ENCODE data around the gene PAIP2.

The PAIP2 gene

DNA sequence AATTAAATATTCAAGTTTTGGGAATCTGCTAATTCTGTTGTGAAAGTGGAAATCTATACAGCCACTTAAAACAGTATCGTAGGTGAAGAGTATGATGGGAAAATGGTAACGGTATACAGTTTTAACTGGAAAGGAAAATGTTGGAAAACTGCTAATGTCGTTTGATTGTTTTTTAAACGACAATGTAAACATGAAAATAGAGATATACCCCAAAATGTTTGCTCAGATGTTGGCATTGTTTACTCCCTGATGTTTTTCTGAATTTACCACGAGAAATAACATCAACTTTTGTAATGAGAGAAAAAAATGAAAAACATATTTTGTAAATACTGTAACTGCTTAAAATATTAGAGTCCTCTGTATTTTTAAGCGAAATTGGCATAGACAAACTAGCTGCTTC, 45.5 kb upstream of the PAIP2 start:
- DNase-seq: no peak
- H3K27me3 ChIP-seq: no peaks in the 10 kb centered on the region
- H3K4me3 ChIP-seq (ENCODE audit: low read depth, low read length): no peak overlapping the region
- H3K4me1 ChIP-seq: no peaks in the 10 kb centered on the region
- no peak for TF ChIP-seq CTCF (IDR thresholded peaks at IDR 0.05; ENCODE audit: low read depth, low read length)
- peaks cover 21% of the 10 kb centered on the region for H3K36me3 ChIP-seq
- H3K9me3 ChIP-seq: no peaks in the 10 kb centered on the region

- no peak overlapping the region for H3K4me3 ChIP-seq (ENCODE audit: low read depth, low read length)
These were observed 44.8 kb upstream of the PAIP2 start for GRCh38 chr5:139296862-139297326.

GRCh38 chr5:139297439-139298133, 44.1 kb upstream of the PAIP2 start:
- Histone ChIP-seq H3K36me3 (peaks cover 30% of the 10 kb centered on the region), H3K4me1 (no peaks in the 10 kb centered on the region; the same call in 1 of the 2 replicates), H3K9me3 (no peaks in the 10 kb centered on the region), H3K27me3 (no peaks in the 10 kb centered on the region), H3K4me3 (ENCODE audit: low read depth, low read length) (no peak overlapping the region)
- no peak for TF ChIP-seq CTCF (IDR thresholded peaks at IDR 0.05; ENCODE audit: low read depth, low read length)
- DNase-seq: no peak

More at GRCh38 chr5:139296862-139297326, 44.8 kb upstream of the PAIP2 start:
- TF ChIP-seq CTCF (IDR thresholded peaks at IDR 0.05; ENCODE audit: low read depth, low read length): no peak
- H3K27me3 ChIP-seq: no peaks in the 10 kb centered on the region
- peaks cover 27% of the 10 kb centered on the region for H3K36me3 ChIP-seq
- no peak for DNase-seq
- H3K9me3 ChIP-seq: no peaks in the 10 kb centered on the region
- no peaks in the 10 kb centered on the region for H3K4me1 ChIP-seq

- Histone ChIP-seq H3K4me1 (peaks cover 2% of the 10 kb centered on the region), H3K36me3 (peaks cover 30% of the 10 kb centered on the region)
- TF ChIP-seq CTCF (IDR thresholded peaks at IDR 0.05; ENCODE audit: low read depth, low read length): no peak
These were observed 43.4 kb upstream of the PAIP2 start for GRCh38 chr5:139298242-139298641.

GRCh38 chr5:139299486-139299885, 42.2 kb upstream of the PAIP2 start:
- no peak for TF ChIP-seq CTCF (IDR thresholded peaks at IDR 0.05; ENCODE audit: low read depth, low read length)
- H3K27me3 ChIP-seq: no peaks in the 10 kb centered on the region
- no peaks in the 10 kb centered on the region for H3K9me3 ChIP-seq
- DNase-seq: no peak
- peaks cover 23% of the 10 kb centered on the region for H3K36me3 ChIP-seq
- H3K4me3 ChIP-seq (ENCODE audit: low read depth, low read length): no peak overlapping the region
- H3K4me1 ChIP-seq: peaks cover 4% of the 10 kb centered on the region

More at GRCh38 chr5:139298242-139298641, 43.4 kb upstream of the PAIP2 start:
- H3K9me3 ChIP-seq: no peaks in the 10 kb centered on the region
- DNase-seq: no peak
- no peak overlapping the region for H3K4me3 ChIP-seq (ENCODE audit: low read depth, low read length)
- H3K27me3 ChIP-seq: no peaks in the 10 kb centered on the region

GRCh38 chr5:139301808-139302499, 39.7 kb upstream of the PAIP2 start:
- peaks cover 19% of the 10 kb centered on the region for H3K36me3 ChIP-seq
- H3K27me3 ChIP-seq: no peaks in the 10 kb centered on the region
- peaks cover 6% of the 10 kb centered on the region for H3K4me1 ChIP-seq
- no peaks in the 10 kb centered on the region for H3K9me3 ChIP-seq
- no peak for DNase-seq
- no peak for TF ChIP-seq CTCF (IDR thresholded peaks at IDR 0.05; ENCODE audit: low read depth, low read length)
- no peak overlapping the region for H3K4me3 ChIP-seq (ENCODE audit: low read depth, low read length)

Data from BE2C (cell line).